H1 (cell line): ENCODE data around the gene NDUFA13. TPM values are rescaled to one million over a fixed set of nuclear protein-coding genes. Genes with fewer than 3 reads are reported as not detected.

Source experiments
- BACH1 ChIP-seq: IDR thresholded peaks from 2 replicates; pipeline ENCODE4 v1.6.1; 2012; ENCODE audit warnings: low read length, improper control_type of control experiment
- CTBP2 ChIP-seq: IDR thresholded peaks from 2 replicates; pipeline ENCODE4 v1.7.0; 2011; ENCODE audit warnings: borderline replicate concordance, mild to moderate bottlenecking, moderate library complexity, mixed read lengths, low read length; ENCODE audit not compliant: insufficient read depth, insufficient read length
- EGR1 ChIP-seq: IDR thresholded peaks from 2 replicates; pipeline ENCODE4 v1.6.1; 2011; ENCODE audit warnings: low read depth, low read length, borderline replicate concordance
- EP300 ChIP-seq, 2 experiments: IDR thresholded peaks; 1 replicate in 1 of 2; 2 replicates in 1 of 2; pipeline ENCODE4 v1.6.1; 2011 to 2012; ENCODE audit warnings: low read depth in 2 of 2, low read length in 2 of 2, mild to moderate bottlenecking in 2 of 2, borderline replicate concordance in 1 of 2, inconsistent platforms in 1 of 2, moderate library complexity in 1 of 2
- POLR2AphosphoS5 ChIP-seq: IDR thresholded peaks from 2 replicates; pipeline ENCODE4 v1.6.1; 2011; ENCODE audit warnings: low read depth, low read length
- RNF2 ChIP-seq: fragments of 200-900, 300-1000 bp; sonication (generic); IDR thresholded peaks from 2 replicates; pipeline ENCODE4 v1.7.1; 2016; ENCODE audit warnings: borderline replicate concordance, low read depth, mild to moderate bottlenecking, antibody characterized with exemption, low read length; ENCODE audit not compliant: poor library complexity, severe bottlenecking; ENCODE audit errors: missing control alignments
- TCF12 ChIP-seq: IDR thresholded peaks from 2 replicates; pipeline ENCODE4 v1.6.1; 2011; ENCODE audit warnings: low read depth, mild to moderate bottlenecking, low read length
- polyA plus RNA-seq, 7 experiments: library from polyadenylated mRNA; depleted of rRNA in 3 of 7; stranded (reverse) in 5 of 7; unstranded in 2 of 7; fragments of >200 nt in 5 of 7; fragments of 200-250 nt in 2 of 7; gene quantifications; 1 replicate in 5 of 7; 2 replicates in 1 of 7; 4 replicates in 1 of 7; pipeline versions ENCODE4 v1.2.1 to v1.2.3, GENCODE V29; 2011 to 2013; ENCODE audit warnings: missing spikeins in 2 of 7, mixed read lengths in 2 of 7
- total RNA-seq: library from RNA; stranded (reverse); fragmentation: NEBNext Ultra II Directional; extraction: Animal tissue kit (Norgen Biotek cat#: 25700); gene quantifications from 2 replicates; pipeline ENCODE4 v1.2.1, GENCODE V29; 2021

NDUFA13 gene
- total and polyA plus RNA-seq, 2 of the 8 experiments (the other 6 are each of a cell fraction or from before 2014, with no cell fraction given): 413 to 1,105 TPM

- no peak for TF ChIP-seq TCF12
- TF ChIP-seq EGR1: no peak
- TF ChIP-seq CTBP2: no peak
- no peak for TF ChIP-seq BACH1
- TF ChIP-seq POLR2AphosphoS5: no peak
- no peak for TF ChIP-seq RNF2
- TF ChIP-seq EP300 (IDR thresholded peaks at IDR 0.05; ENCODE audit: borderline replicate concordance in 1 of 2, low read depth in 2 of 2, low read length in 2 of 2): no peak
Observed at GRCh38 chr19:19477705-19478383, 38.2 kb upstream of the NDUFA13 start (continued).
